Smooth muscle cell of the brain vasculature (primary cell): Measurements from ENCODE around the gene FALEC.

Source experiments
- DNase-seq: peaks from one replicate; pipeline ENCODE4 v3.0.0-alpha.2; 2012; ENCODE audit warnings: low read depth, low spot score

Gene FALEC

GRCh38 chr1:150511985-150512660 is 3.4 kb upstream of the FALEC start:
- no peak for DNase-seq

GRCh38 chr1:150512846-150513245 is 2.7 kb upstream of the FALEC start:
- no peak for DNase-seq

- DNase-seq: no peak
Observed at GRCh38 chr1:150513351-150513791, 2.2 kb upstream of the FALEC start.

- DNase-seq: no peak
Observed at GRCh38 chr1:150514260-150514659, 1.3 kb upstream of the FALEC start.

GRCh38 chr1:150514913-150515327 is 632 bp upstream of the FALEC start:
- DNase-seq: no peak

GRCh38 chr1:150516050-150516591 is 569 bp downstream of the FALEC start:
- no peak for DNase-seq

- DNase-seq: no peak
Observed at GRCh38 chr1:150516616-150517015, 1.1 kb downstream of the FALEC start.

GRCh38 chr1:150521196-150521968 is 5.8 kb downstream of the FALEC start:
- no peak for DNase-seq

- DNase-seq: no peak
Observed at GRCh38 chr1:150525348-150525747, 9.8 kb downstream of the FALEC start.

GRCh38 chr1:150528196-150528595 is 12.6 kb downstream of the FALEC start:
- DNase-seq: no peak

GRCh38 chr1:150529017-150529416 is 13.5 kb downstream of the FALEC start:
- no peak for DNase-seq

- no peak for DNase-seq
Observed at GRCh38 chr1:150530491-150531159, 15.1 kb downstream of the FALEC start.

GRCh38 chr1:150532860-150533259 is 17.3 kb downstream of the FALEC start:
- no peak for DNase-seq

GRCh38 chr1:150534002-150534401 is 18.4 kb downstream of the FALEC start:
- no peak for DNase-seq

- no peak for DNase-seq
Observed at GRCh38 chr1:150535511-150536287, 20.1 kb downstream of the FALEC start.

GRCh38 chr1:150536836-150537731 is 21.5 kb downstream of the FALEC start:
- no peak for DNase-seq

- DNase-seq: no peak
Observed at GRCh38 chr1:150537732-150538684, 22.5 kb downstream of the FALEC start.

GRCh38 chr1:150543500-150544143 is 28.1 kb downstream of the FALEC start:
- DNase-seq: no peak

- DNase-seq: no peak
Observed at GRCh38 chr1:150544204-150544603, 28.7 kb downstream of the FALEC start.
